GM12891 (cell line): Measurements from ENCODE around the gene DEPP1.

Experiments
- POLR2A ChIP-seq: IDR thresholded peaks from 2 replicates; pipeline ENCODE4 v1.6.1; 2011; ENCODE audit warnings: low read depth, low read length, control low read depth
- POLR2AphosphoS5 ChIP-seq: IDR thresholded peaks from 2 replicates; pipeline ENCODE4 v1.6.1; 2011; ENCODE audit warnings: low read depth, low read length, control low read depth
- POU2F2 ChIP-seq: IDR thresholded peaks from 2 replicates; pipeline ENCODE4 v1.6.1; 2011; ENCODE audit warnings: low read depth, mild to moderate bottlenecking, control low read depth, low read length, moderate library complexity
- SPI1 ChIP-seq: IDR thresholded peaks from 2 replicates; pipeline ENCODE4 v1.6.1; 2011; ENCODE audit warnings: low read depth, low read length, control low read depth
- TAF1 ChIP-seq: IDR thresholded peaks from 2 replicates; pipeline ENCODE4 v1.6.1; 2011; ENCODE audit warnings: low read depth, low read length, control low read depth

DNA sequence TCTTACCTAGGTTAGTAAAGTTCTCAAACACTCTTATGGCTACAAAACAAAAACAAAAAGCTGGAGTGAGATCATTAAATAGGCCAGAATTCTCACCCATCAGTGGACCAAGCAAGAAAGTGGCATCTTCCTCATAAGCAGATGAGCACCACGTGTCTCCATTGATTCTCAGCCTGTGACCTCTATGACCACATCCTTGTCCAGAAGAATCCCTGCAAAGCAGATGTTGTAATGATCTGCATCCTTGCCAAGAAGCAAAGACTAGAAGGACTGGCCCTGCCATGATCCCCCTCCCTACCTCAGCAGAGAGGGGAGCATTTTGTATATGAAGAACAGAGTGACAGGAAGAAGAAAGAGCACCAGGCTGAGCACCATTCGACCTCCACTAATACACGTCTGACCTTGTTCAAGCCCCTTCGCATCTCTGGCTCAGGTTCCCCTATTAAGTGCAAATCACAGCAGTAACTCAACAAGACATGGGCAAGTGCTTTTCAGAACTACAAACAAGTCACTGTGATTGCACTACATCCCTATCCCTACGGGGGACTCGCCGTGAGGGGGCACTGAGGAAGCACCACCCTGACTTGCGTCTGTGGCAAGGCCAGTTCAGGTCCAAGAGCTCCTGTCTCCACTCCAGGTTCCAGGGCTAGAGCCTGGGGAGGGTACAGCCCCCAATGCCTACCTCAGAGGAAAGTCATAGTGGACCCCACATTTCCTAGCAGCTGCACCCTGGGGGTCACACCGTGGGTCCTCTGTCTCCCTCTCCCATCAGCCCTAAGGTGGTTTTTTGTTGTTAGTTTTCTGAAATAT, 41.2 kb downstream of the DEPP1 start:
- TF ChIP-seq POLR2AphosphoS5 = no peak
- TF ChIP-seq TAF1 = no peak
- no peak for TF ChIP-seq POLR2A
- TF ChIP-seq POU2F2 = no peak
- TF ChIP-seq SPI1 = no peak
